Neural progenitor cell (in vitro differentiated cells): ENCODE data around the gene LIMS2. TPM values are rescaled to one million over a fixed set of nuclear protein-coding genes. Genes with fewer than 3 reads are reported as not detected.
A peak's percentile ranks its signal among the peaks of the same experiment; 100 is the strongest.

Source experiments
- DNase-seq: peaks from one replicate; pipeline ENCODE4 v3.0.0-alpha.2; 2016; ENCODE audit warnings: low spot score
- H2AFZ ChIP-seq: fragments of 200-600 bp; sonication (generic); replicated peaks from 2 replicates; pipeline ENCODE4 v1.6.1; 2016; ENCODE audit warnings: antibody characterized with exemption
- H3F3A ChIP-seq: fragments of 200-600 bp; sonication (generic); 2 replicates; pipeline ENCODE4 v1.6.1; 2016; ENCODE audit warnings: antibody characterized with exemption, low read depth
- H3K27ac ChIP-seq: fragments of 200-600 bp; sonication (generic); 2 replicates; pipeline ENCODE4 v1.5.1; 2016; ENCODE audit warnings: mild to moderate bottlenecking
- H3K27me3 ChIP-seq: fragments of 200-600 bp; sonication (generic); 2 replicates; pipeline ENCODE4 v1.6.1; 2016; ENCODE audit warnings: mild to moderate bottlenecking, moderate library complexity
- H3K36me3 ChIP-seq: fragments of 200-600 bp; sonication (generic); 2 replicates; pipeline ENCODE4 v1.5.1; 2016
- H3K4me1 ChIP-seq: fragments of 200-600 bp; sonication (generic); 2 replicates; pipeline ENCODE4 v1.6.1; 2016; ENCODE audit warnings: mixed run types
- H3K4me2 ChIP-seq: fragments of 200-600 bp; sonication (generic); 2 replicates; pipeline ENCODE4 v1.6.1; 2016
- H3K4me3 ChIP-seq: fragments of 200-600 bp; sonication (generic); 2 replicates; pipeline ENCODE4 v1.5.1; 2016
- H3K79me2 ChIP-seq: fragments of 200-600 bp; sonication (generic); 2 replicates; pipeline ENCODE4 v1.6.1; 2016; ENCODE audit warnings: low read depth
- H3K9ac ChIP-seq: fragments of 200-600 bp; sonication (generic); 2 replicates; pipeline ENCODE4 v1.6.1; 2016
- H3K9me3 ChIP-seq: fragments of 200-600 bp; sonication (generic); 2 replicates; pipeline ENCODE4 v1.5.1; 2016; ENCODE audit warnings: low read depth
- H4K20me1 ChIP-seq: fragments of 200-600 bp; sonication (generic); 2 replicates; pipeline ENCODE4 v1.6.1; 2016; ENCODE audit warnings: low read depth
- H3K27ac Mint-ChIP-seq: 3 replicates; pipeline ENCODE4 v1.8.0; 2021; ENCODE audit warnings: mixed read lengths
- H3K27me3 Mint-ChIP-seq: 2 replicates; pipeline ENCODE4 v1.8.0; 2022; ENCODE audit warnings: low read depth, mild to moderate bottlenecking, inconsistent platforms, moderate library complexity, mixed read lengths; ENCODE audit not compliant: insufficient read depth
- H3K36me3 Mint-ChIP-seq: 3 replicates; pipeline ENCODE4 v1.8.0; 2021; ENCODE audit warnings: mixed read lengths
- H3K4me1 Mint-ChIP-seq: 3 replicates; pipeline ENCODE4 v1.8.0; 2021; ENCODE audit warnings: mixed read lengths
- H3K4me3 Mint-ChIP-seq: 3 replicates; pipeline ENCODE4 v1.8.0; 2021; ENCODE audit warnings: mild to moderate bottlenecking, moderate library complexity, mixed read lengths
- H3K9me3 Mint-ChIP-seq: 3 replicates; pipeline ENCODE4 v1.8.0; 2020; ENCODE audit warnings: mixed read lengths
- EZH2 ChIP-seq: fragments of 200-600 bp; sonication (generic); IDR thresholded peaks from 2 replicates; pipeline ENCODE4 v1.6.1; 2017; ENCODE audit warnings: antibody characterized with exemption, mild to moderate bottlenecking, moderate library complexity
- EZH2phosphoT487 ChIP-seq: fragments of 200-600 bp; sonication (generic); IDR thresholded peaks from 2 replicates; pipeline ENCODE4 v1.6.1; 2017; ENCODE audit warnings: antibody characterized with exemption
- total RNA-seq: library from RNA; depleted of rRNA; stranded (reverse); fragments of >200 nt; gene quantifications from 2 replicates; pipeline ENCODE4 v1.2.3, GENCODE V29; 2015; ENCODE audit warnings: low replicate concordance
- TF ChIP-seq, protein P1 (sequence below): fragments of 200-600 bp; sonication (generic); IDR thresholded peaks from 2 replicates; pipeline ENCODE4 v1.5.1; 2017; ENCODE audit warnings: antibody characterized with exemption, mild to moderate bottlenecking

LIMS2 gene
- total RNA-seq, 1 donor from 2014 or later = not detected

DNA sequence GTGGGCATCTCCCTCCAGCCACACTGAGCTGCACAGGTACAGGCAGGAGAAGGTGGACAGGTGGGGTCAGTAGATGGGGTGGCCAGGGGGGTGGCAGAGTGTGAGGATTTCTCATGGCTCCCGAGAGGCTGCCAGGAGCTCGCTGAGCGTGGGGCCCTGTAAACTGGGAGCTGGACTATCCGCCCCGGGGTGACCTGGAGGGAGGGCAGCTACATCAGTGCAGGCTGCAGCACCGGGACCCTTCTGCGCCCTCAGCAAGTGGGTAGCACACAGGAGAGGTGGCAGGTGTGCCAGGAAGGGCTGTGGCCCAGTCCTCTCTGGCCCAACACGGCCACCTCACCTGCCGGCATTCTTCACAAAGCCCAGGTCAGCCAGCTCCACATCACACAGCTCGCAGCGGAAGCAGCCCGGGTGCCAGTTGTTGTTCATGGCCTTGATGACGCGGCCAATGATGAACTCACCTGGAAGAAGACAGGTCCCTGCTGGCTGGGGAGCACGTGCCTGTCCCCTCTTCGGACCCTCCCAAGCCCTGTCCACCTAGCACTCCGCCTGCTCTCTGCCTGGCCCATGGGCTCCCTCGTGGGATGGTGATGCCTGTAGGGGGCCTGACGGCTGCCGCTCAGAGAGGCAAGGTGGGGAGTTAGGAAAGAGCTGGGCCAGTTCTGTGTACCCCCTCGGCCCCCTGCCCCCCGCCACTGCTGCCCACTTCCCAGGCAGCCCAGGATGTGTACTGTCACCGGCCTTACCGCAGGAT lies 21.1 kb downstream of the LIMS2 start:
- Histone ChIP-seq H3K4me2 (peak overlapping the region; percentile 63), H4K20me1 (no peaks in the 10 kb centered on the region), H3K36me3 (no peaks in the 10 kb centered on the region), H3K4me3 (no peak overlapping the region), H3K79me2 (no peaks in the 10 kb centered on the region), H3F3A (peaks cover 12% of the 10 kb centered on the region), H3K4me1 (peaks cover 16% of the 10 kb centered on the region), H3K9ac (no peak overlapping the region), H3K27me3 (no peaks in the 10 kb centered on the region), H3K27ac (no peak overlapping the region), H3K9me3 (no peaks in the 10 kb centered on the region), H2AFZ (no peak overlapping the region)
- no peak for TF ChIP-seq EZH2
- peaks cover 10% of the 10 kb centered on the region for H3K27me3 Mint-ChIP-seq
- no peak overlapping the region for H3K4me3 Mint-ChIP-seq
- peak overlapping the region; percentile 98 for H3K27ac Mint-ChIP-seq
- H3K36me3 Mint-ChIP-seq = no peaks in the 10 kb centered on the region
- H3K9me3 Mint-ChIP-seq = no peaks in the 10 kb centered on the region
- H3K4me1 Mint-ChIP-seq = peaks cover 44% of the 10 kb centered on the region
- DNase-seq = no peak

DNA sequence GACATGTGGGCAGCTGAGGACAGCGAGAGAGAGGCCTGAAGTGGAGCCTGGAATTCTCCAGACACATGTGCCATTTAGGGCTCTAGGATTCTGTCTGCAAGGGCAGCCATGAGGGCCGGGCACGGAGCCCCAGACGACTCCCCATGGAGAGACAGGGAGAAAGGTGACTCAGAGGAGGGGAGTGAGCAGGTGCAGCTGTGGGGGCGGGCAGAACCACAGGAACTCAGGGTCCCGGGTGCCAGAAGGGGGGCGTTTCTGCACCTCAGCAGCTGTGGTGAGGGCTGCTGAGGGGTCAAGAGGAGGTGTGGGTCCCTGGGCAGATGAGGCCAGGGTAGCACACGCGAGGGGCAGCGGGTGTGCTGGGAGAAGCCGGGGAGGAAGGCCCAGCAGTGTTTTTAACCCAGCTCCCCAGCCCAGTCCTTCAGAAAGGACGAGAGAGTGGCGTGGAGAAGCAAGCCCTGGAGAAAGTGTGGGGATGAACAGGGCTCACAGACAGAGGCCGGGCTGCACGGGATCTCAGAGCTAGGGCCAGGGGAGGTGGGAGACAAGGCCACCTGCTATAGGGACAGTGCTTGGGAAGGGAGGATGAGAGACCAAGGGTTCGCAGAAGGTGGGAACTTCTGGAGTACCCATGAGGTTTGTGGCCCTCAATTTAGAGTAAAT lies 21.8 kb downstream of the LIMS2 start:
- Histone ChIP-seq H3K4me3 (no peak overlapping the region), H4K20me1 (no peaks in the 10 kb centered on the region), H3K79me2 (no peaks in the 10 kb centered on the region), H3K9me3 (no peaks in the 10 kb centered on the region), H3K4me2 (no peak overlapping the region), H3K27me3 (no peaks in the 10 kb centered on the region), H3K9ac (no peak overlapping the region), H3K27ac (no peak overlapping the region), H3K4me1 (peaks cover 16% of the 10 kb centered on the region), H2AFZ (no peak overlapping the region), H3F3A (peaks cover 12% of the 10 kb centered on the region), H3K36me3 (no peaks in the 10 kb centered on the region)
- no peak for DNase-seq
- no peaks in the 10 kb centered on the region for H3K36me3 Mint-ChIP-seq
- TF ChIP-seq, protein P1, sequence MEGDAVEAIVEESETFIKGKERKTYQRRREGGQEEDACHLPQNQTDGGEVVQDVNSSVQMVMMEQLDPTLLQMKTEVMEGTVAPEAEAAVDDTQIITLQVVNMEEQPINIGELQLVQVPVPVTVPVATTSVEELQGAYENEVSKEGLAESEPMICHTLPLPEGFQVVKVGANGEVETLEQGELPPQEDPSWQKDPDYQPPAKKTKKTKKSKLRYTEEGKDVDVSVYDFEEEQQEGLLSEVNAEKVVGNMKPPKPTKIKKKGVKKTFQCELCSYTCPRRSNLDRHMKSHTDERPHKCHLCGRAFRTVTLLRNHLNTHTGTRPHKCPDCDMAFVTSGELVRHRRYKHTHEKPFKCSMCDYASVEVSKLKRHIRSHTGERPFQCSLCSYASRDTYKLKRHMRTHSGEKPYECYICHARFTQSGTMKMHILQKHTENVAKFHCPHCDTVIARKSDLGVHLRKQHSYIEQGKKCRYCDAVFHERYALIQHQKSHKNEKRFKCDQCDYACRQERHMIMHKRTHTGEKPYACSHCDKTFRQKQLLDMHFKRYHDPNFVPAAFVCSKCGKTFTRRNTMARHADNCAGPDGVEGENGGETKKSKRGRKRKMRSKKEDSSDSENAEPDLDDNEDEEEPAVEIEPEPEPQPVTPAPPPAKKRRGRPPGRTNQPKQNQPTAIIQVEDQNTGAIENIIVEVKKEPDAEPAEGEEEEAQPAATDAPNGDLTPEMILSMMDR = no peak
- TF ChIP-seq EZH2 (no peak), EZH2phosphoT487 (no peak)
- no peak overlapping the region for H3K4me3 Mint-ChIP-seq
- H3K27ac Mint-ChIP-seq = peak overlapping the region; percentile 98
- H3K9me3 Mint-ChIP-seq = no peaks in the 10 kb centered on the region
- H3K27me3 Mint-ChIP-seq = peaks cover 8% of the 10 kb centered on the region
- H3K4me1 Mint-ChIP-seq = peaks cover 44% of the 10 kb centered on the region

DNA sequence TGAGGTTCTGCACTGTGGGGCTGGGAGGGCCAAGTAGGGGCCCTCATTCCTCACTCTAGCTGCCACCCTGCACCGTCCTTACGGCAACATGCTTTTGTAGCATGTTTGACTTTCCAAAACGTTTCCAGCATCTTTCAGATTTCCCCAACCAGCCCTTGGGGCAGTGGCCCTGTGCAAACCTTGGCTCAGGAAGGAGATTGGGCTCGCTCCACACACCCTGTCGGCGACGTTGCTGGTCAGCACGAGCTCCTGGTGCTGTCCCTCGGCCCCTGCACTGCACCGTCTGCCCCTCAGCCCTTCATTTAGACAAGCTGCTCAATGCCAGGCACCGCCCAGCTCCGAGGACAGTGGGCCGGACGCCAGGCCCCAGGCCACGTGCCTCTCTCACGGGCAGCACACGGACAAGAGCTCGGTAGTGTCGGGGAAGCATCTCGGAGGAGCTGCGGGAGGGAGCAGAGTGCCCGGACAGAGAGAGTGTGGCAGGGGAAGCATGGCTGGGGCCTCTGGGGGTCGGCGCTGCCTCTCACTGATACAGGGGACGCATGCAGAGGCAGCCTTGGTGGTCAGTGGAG lies 22.5 kb downstream of the LIMS2 start:
- peaks cover 46% of the 10 kb centered on the region for H3K4me1 Mint-ChIP-seq
- H3K27ac Mint-ChIP-seq = peak overlapping the region; percentile 67
- no peaks in the 10 kb centered on the region for H3K9me3 ChIP-seq

More for the DNA sequence above, 22.5 kb downstream of the LIMS2 start:
- H3K27ac ChIP-seq = no peak overlapping the region
- no peak overlapping the region for H3K4me3 ChIP-seq
- no peaks in the 10 kb centered on the region for H3K27me3 ChIP-seq
- Mint-ChIP-seq H3K36me3 (no peaks in the 10 kb centered on the region), H3K4me3 (no peak overlapping the region), H3K9me3 (no peaks in the 10 kb centered on the region), H3K27me3 (peaks cover 9% of the 10 kb centered on the region)
- H3K9ac ChIP-seq = no peak overlapping the region
- H4K20me1 ChIP-seq = no peaks in the 10 kb centered on the region
- TF ChIP-seq EZH2 (no peak), EZH2phosphoT487 (no peak)
- TF ChIP-seq, protein P1 = no peak
- H3K79me2 ChIP-seq = no peaks in the 10 kb centered on the region
- peaks cover 16% of the 10 kb centered on the region for H3K4me1 ChIP-seq
- no peak for DNase-seq
- H3K36me3 ChIP-seq = no peaks in the 10 kb centered on the region
- H2AFZ ChIP-seq = no peak overlapping the region
- peaks cover 12% of the 10 kb centered on the region for H3F3A ChIP-seq
- no peak overlapping the region for H3K4me2 ChIP-seq
